A204.1 (cell line): ENCODE measurements around the gene KRT77.

Experiments used
- FAIRE-seq: peaks from 2 replicates; lab custom pipeline; 2012; peaks lifted over from hg19 to GRCh38; lab: Jason Lieb, UNC

KRT77 gene

DNA sequence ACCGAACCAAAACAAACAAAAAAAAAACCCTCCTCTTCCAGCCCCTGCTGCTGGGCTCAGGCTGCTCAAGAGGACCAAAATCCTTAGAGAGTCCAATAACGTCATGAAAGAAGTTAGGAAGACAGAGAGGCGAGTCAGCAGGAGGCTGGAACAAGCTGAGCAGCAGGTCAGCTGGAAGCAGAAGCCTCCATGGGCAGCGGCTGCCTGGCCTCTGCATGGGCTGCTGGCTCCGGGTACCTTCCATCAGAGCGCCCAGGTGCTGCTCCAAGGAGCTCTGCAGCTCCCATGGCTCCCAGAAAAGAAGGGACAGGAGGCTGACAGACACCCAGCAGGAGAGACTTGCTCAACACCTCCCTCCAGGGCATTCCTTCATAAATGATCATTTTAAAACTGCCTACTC lies 48.1 kb downstream of the KRT77 start:
- no peak for FAIRE-seq

GRCh38 chr12:52651726-52652261 lies 51.5 kb downstream of the KRT77 start, which contains the start of gene KRT2:
Gene KRT2, minus strand, starts transcription at chr12:52652211. Its CDS starts 69 bp downstream, at chr12:52652142.
- no peak for FAIRE-seq

- no peak for FAIRE-seq
Measured at GRCh38 chr12:52650520-52651081, 52.7 kb downstream of the KRT77 start.

- FAIRE-seq, result no peak
Measured at GRCh38 chr12:52649066-52649465, 54.3 kb downstream of the KRT77 start.

GRCh38 chr12:52648012-52648550 lies 55.2 kb downstream of the KRT77 start:
- FAIRE-seq, result no peak

DNA sequence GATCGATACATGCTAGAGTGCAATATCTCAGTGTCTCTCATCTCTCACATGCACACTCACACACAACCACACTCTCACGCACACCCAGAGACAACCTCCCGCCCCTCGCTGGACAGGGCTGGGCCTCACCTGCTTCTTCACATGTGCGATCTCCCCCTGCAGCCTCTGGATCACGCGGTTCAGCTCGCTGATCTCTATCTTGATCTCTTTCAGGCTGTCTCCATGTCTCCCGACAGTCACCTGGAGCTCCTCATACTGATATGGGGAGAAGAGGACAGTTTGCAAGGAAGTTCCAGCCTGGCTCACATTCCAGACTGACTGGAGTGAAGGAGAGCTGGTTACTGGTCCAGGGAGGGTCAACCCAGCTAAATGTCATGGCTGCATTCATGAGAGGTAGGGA lies 55.7 kb downstream of the KRT77 start:
- no peak for FAIRE-seq

DNA sequence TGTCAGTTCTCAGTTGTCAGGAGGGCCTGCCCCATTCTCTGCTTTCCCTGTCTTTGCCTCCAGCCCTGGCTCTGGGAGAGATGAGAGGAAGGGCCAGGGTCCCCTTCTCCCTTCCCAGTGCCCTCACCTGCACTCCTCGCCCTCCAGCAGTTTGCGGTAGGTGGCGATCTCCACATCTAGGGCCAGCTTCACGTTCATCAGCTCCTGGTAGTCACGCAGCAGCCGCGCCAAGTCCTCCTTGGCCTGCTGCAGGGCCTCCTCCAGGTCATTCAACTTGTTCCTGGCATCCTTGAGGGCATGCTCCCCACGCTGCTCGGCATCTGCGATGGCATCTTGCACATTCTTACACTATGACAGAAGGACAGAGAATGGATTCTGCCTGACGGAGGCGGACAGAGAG lies 56.7 kb downstream of the KRT77 start:
- no peak for FAIRE-seq

- FAIRE-seq, result no peak
Measured at GRCh38 chr12:52645982-52646381, 57.3 kb downstream of the KRT77 start.

- FAIRE-seq, result no peak
Measured at GRCh38 chr12:52645120-52645761, 58.1 kb downstream of the KRT77 start.

- FAIRE-seq, result no peak
Measured at GRCh38 chr12:52644078-52644415, 59.3 kb downstream of the KRT77 start.

DNA sequence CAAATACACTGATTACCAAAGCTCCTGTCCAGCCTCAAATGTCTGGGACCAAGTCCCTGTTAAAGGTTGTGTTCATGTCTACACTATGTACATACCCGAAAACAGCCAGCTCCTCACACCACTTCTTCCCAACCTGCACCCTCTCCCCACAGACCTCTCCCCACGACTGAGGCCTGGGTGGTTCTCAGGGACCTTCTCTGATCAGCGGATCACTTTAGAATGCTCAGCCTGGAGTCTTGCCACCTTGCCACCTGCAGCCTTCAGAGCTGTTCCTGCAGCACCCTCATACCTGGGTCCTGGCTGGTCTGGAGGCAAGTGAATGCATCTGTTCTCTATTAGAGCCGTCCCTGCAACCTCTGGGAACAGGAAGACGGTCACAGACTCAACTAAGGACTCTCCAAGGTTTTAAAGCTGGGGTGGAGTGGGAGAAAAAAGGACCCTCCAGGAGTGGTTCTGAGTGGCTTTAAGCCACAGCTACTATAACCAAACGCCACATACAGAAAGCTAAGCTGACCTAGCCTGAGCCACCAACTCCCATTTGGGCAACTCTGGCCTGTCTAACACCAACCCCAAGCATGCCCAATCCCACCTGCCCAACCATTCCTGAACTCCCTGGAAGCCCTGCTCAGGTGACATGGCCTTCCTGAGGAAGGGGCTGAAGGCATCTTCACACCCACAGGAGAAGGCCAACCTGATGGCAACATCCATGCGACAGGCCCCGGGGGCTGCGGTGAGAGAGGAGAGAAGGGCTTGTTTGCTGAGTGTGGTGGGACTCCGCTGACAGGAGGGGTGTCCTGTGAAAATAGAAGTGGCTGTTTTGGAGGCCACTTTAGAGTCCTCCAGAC lies 59.9 kb downstream of the KRT77 start:
- no peak for FAIRE-seq

DNA sequence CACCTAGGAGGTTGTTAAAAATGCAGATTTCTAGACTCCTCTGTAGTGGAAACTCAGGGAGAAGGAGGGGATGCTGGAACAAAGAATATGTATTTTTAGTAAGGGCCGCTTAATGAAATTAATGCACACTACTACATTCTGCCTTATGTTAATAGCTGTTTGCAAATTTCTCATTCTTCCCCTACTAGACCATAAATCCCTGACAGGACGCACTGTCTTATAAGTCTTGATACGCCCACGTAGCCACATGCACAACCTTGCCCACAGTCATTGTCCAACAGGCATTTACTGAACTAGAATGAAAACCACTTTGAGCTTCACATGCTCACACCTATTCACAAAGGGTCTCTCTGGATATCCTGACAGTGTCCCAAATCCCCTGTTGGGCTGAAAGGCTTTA lies 61.9 kb downstream of the KRT77 start:
- FAIRE-seq, result no peak
